ENCODE measurements around the gene SUCLG2. TPM values are rescaled to one million over a fixed set of nuclear protein-coding genes. Genes with fewer than 3 reads are reported as not detected.

SUCLG2 gene
- total and polyA plus RNA-seq, 7 donors: 63.1 to 289 (median 70.9) TPM

- Histone ChIP-seq H3K36me3 (no peaks in the 10 kb centered on the region), H3K4me1 (no peaks in the 10 kb centered on the region), H3K27ac (no peak overlapping the region), H3K27me3 (no peaks in the 10 kb centered on the region), H3K9me3 (no peaks in the 10 kb centered on the region), H3K4me3 (no peak overlapping the region)
- WGBS, 2 donors: 94 to 96% methylated on average over 3 of the region's 3 CpGs
- intact Hi-C loops (cut with DNase I): no loop called here
- no peak for TF ChIP-seq CTCF (IDR thresholded peaks at IDR 0.05)
- no peak for TF ChIP-seq POLR2A (IDR thresholded peaks at IDR 0.05)
- TF ChIP-seq POLR2AphosphoS5 (IDR thresholded peaks at IDR 0.05): no peak
- no peak for TF ChIP-seq EP300 (IDR thresholded peaks at IDR 0.05)
- DNase-seq: no peak
These were observed 265.7 kb downstream of the SUCLG2 start for GRCh38 chr3:67388738-67389137.

GRCh38 chr3:67386451-67386850 is 268.0 kb downstream of the SUCLG2 start:
- no peaks in the 10 kb centered on the region for H3K9me3 ChIP-seq
- no peak for DNase-seq
- no peak overlapping the region for H3K4me3 ChIP-seq
- TF ChIP-seq POLR2AphosphoS5 (IDR thresholded peaks at IDR 0.05): no peak
- TF ChIP-seq EP300 (IDR thresholded peaks at IDR 0.05): no peak
- TF ChIP-seq CTCF (IDR thresholded peaks at IDR 0.05): no peak
- TF ChIP-seq POLR2A (IDR thresholded peaks at IDR 0.05): no peak
- WGBS, 2 donors: 69 to 79% methylated on average over 5 of the region's 5 CpGs
- H3K4me1 ChIP-seq: peaks cover 0 to 5% (median 0%) of the 10 kb centered on the region in 4 donors
- H3K36me3 ChIP-seq: no peaks in the 10 kb centered on the region
- H3K27me3 ChIP-seq: no peaks in the 10 kb centered on the region
- intact Hi-C loops (cut with DNase I): no loop called here
- no peak overlapping the region for H3K27ac ChIP-seq

GRCh38 chr3:67384760-67385397 is 269.5 kb downstream of the SUCLG2 start:
- TF ChIP-seq EP300 (IDR thresholded peaks at IDR 0.05) (no peak), POLR2AphosphoS5 (IDR thresholded peaks at IDR 0.05) (no peak), POLR2A (IDR thresholded peaks at IDR 0.05) (no peak), CTCF (IDR thresholded peaks at IDR 0.05) (no peak)
- H3K4me1 ChIP-seq: peaks cover 0 to 5% (median 0%) of the 10 kb centered on the region in 4 donors
- no peak for DNase-seq
- H3K27me3 ChIP-seq: no peaks in the 10 kb centered on the region
- no peaks in the 10 kb centered on the region for H3K36me3 ChIP-seq
- intact Hi-C loops (cut with DNase I): loop anchor here (5.0 kb wide), 1 partner anchor 1492 kb away; no protein-coding TSS in a partner anchor
- no peak overlapping the region for H3K27ac ChIP-seq
- H3K4me3 ChIP-seq: no peak overlapping the region
- 80 to 89% methylated on average over 10 of the region's 10 CpGs for WGBS, 2 donors
- H3K9me3 ChIP-seq: no peaks in the 10 kb centered on the region

GRCh38 chr3:67384016-67384415 is 270.4 kb downstream of the SUCLG2 start:
- Histone ChIP-seq H3K27ac (no peak overlapping the region), H3K27me3 (no peaks in the 10 kb centered on the region), H3K9me3 (no peaks in the 10 kb centered on the region), H3K4me1 (peaks cover 0 to 5% (median 0%) of the 10 kb centered on the region in 4 donors), H3K36me3 (no peaks in the 10 kb centered on the region), H3K4me3 (no peak overlapping the region)
- no peak for DNase-seq
- intact Hi-C loops (cut with DNase I): loop anchor here (5.0 kb wide), 1 partner anchor 1493 kb away; no protein-coding TSS in a partner anchor
- WGBS, 2 donors: 90 to 93% methylated on average over 5 of the region's 5 CpGs
- TF ChIP-seq EP300 (IDR thresholded peaks at IDR 0.05) (no peak), POLR2A (IDR thresholded peaks at IDR 0.05) (no peak), POLR2AphosphoS5 (IDR thresholded peaks at IDR 0.05) (no peak), CTCF (IDR thresholded peaks at IDR 0.05) (no peak)
